ENCODE results near the gene DCTD.

DCTD gene

DNA sequence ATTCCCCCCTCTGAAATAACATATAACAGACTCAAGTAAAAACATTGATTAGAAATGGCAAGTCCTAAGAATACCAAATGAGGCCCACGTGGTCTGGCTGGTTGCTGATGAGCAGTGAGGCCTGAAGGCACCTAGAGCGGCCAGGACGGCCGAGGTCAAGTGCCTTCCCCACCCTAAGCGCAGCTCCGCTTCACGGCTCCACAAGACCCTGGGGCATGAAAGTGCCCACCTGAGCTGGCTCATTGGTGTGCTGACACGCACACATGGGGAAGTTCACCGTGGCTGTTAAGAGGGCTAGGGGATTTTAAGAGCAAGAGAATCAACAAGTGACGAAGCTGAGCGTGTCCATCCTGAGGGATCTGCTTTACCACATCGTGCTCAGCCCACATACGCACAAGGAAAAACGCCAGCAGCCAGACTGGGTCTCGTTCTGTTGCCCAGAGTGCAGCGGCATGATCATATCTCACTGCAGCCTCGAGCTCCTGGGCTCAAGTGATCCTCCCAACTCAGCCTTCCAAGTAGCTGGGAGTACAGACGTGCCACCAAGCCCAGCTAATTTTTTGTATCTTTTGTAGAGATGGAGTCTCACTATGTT, 22.4 kb downstream of the DCTD start:
- no peaks in the 10 kb centered on the region; the same call in 1 of the 2 replicates for H3K79me2 ChIP-seq (ENCODE audit: insufficient read depth, low read length)
- H3K4me1 ChIP-seq (ENCODE audit: insufficient read depth, low read length, poor library complexity, severe bottlenecking) = no peaks in the 10 kb centered on the region
- H3K4me2 ChIP-seq (ENCODE audit: low read depth, low read length, poor library complexity, severe bottlenecking) = no peak overlapping the region
- H3K27me3 ChIP-seq (ENCODE audit: insufficient read depth, low read length, poor library complexity, severe bottlenecking) = no peaks in the 10 kb centered on the region
- H3K9me3 ChIP-seq (ENCODE audit: insufficient read depth, low read depth, low read length) = no peaks in the 10 kb centered on the region
- H3K4me3 ChIP-seq (ENCODE audit: low read length, poor library complexity, severe bottlenecking) = no peak overlapping the region
- no peaks in the 10 kb centered on the region for H3K9me2 ChIP-seq (replicated peaks; ENCODE audit: low read depth, low read length)
- H4K20me1 ChIP-seq (ENCODE audit: insufficient read depth, low read length, poor library complexity, severe bottlenecking) = no peaks in the 10 kb centered on the region
- H3K36me3 ChIP-seq (ENCODE audit: insufficient read depth, low read length) = peaks cover 86% of the 10 kb centered on the region
- H3F3A ChIP-seq (ENCODE audit: low read depth) = no peaks in the 10 kb centered on the region
- TF ChIP-seq EZH2phosphoT487 (IDR thresholded peaks at IDR 0.05; ENCODE audit: borderline replicate concordance) = no peak
- TF ChIP-seq, protein P1, sequence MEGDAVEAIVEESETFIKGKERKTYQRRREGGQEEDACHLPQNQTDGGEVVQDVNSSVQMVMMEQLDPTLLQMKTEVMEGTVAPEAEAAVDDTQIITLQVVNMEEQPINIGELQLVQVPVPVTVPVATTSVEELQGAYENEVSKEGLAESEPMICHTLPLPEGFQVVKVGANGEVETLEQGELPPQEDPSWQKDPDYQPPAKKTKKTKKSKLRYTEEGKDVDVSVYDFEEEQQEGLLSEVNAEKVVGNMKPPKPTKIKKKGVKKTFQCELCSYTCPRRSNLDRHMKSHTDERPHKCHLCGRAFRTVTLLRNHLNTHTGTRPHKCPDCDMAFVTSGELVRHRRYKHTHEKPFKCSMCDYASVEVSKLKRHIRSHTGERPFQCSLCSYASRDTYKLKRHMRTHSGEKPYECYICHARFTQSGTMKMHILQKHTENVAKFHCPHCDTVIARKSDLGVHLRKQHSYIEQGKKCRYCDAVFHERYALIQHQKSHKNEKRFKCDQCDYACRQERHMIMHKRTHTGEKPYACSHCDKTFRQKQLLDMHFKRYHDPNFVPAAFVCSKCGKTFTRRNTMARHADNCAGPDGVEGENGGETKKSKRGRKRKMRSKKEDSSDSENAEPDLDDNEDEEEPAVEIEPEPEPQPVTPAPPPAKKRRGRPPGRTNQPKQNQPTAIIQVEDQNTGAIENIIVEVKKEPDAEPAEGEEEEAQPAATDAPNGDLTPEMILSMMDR (conservative IDR thresholded peaks at IDR 0.05; ENCODE audit: low read length) = no peak
- H2AFZ ChIP-seq (ENCODE audit: low read length) = no peak overlapping the region
- H3K9ac ChIP-seq (ENCODE audit: low read depth, low read length, poor library complexity, severe bottlenecking) = no peak overlapping the region

DNA sequence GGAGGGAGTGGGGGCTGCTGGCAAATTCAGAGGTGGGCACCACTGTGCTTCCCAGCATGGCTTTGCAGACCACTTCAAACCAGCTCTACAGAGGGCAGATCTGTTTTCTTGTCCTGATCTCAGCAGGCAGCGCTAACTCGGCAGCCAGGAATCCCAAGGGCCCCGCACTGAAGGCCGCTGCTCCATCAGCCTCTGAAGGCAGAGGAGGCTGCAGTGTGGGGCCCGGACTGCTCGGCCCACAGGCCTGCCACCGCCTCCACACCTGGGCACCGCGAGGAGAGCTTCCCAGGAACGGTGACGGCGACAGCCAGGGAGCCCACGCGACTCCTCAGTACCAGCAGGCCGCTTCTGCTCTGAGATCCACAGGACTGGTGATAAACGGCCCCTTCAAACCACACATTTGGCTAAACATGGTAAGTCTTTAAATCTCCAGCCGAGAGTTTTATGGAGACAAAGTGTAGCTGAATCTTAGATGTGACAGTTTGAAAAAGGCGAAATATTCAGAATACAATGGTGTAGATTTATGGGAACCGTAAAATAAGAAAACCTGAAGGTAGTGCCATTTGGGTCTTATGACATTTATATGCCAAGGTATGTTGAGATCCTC, 23.6 kb downstream of the DCTD start:
- no peak for TF ChIP-seq EZH2phosphoT487 (IDR thresholded peaks at IDR 0.05; ENCODE audit: borderline replicate concordance)
- TF ChIP-seq, protein P1 (conservative IDR thresholded peaks at IDR 0.05; ENCODE audit: low read length) = no peak
- peaks cover 89% of the 10 kb centered on the region for H3K36me3 ChIP-seq (ENCODE audit: insufficient read depth, low read length)
- no peaks in the 10 kb centered on the region for H3K9me2 ChIP-seq (replicated peaks; ENCODE audit: low read depth, low read length)
- no peaks in the 10 kb centered on the region for H3K9me3 ChIP-seq (ENCODE audit: insufficient read depth, low read depth, low read length)
- no peak overlapping the region for H3K9ac ChIP-seq (ENCODE audit: low read depth, low read length, poor library complexity, severe bottlenecking)
- H3K4me1 ChIP-seq (ENCODE audit: insufficient read depth, low read length, poor library complexity, severe bottlenecking) = no peaks in the 10 kb centered on the region
- H2AFZ ChIP-seq (ENCODE audit: low read length) = no peak overlapping the region
- no peak overlapping the region for H3K4me2 ChIP-seq (ENCODE audit: low read depth, low read length, poor library complexity, severe bottlenecking)
- no peaks in the 10 kb centered on the region; the same call in 1 of the 2 replicates for H3K79me2 ChIP-seq (ENCODE audit: insufficient read depth, low read length)
- H3K27me3 ChIP-seq (ENCODE audit: insufficient read depth, low read length, poor library complexity, severe bottlenecking) = no peaks in the 10 kb centered on the region
- H4K20me1 ChIP-seq (ENCODE audit: insufficient read depth, low read length, poor library complexity, severe bottlenecking) = no peaks in the 10 kb centered on the region
- H3F3A ChIP-seq (ENCODE audit: low read depth) = no peaks in the 10 kb centered on the region
- no peak overlapping the region for H3K4me3 ChIP-seq (ENCODE audit: low read length, poor library complexity, severe bottlenecking)

- Histone ChIP-seq H3K79me2 (ENCODE audit: insufficient read depth, low read length) (no peaks in the 10 kb centered on the region; the same call in 1 of the 2 replicates), H3K9me2 (replicated peaks; ENCODE audit: low read depth, low read length) (no peaks in the 10 kb centered on the region), H2AFZ (ENCODE audit: low read length) (no peak overlapping the region), H3K4me2 (ENCODE audit: low read depth, low read length, poor library complexity, severe bottlenecking) (no peak overlapping the region), H3K27me3 (ENCODE audit: insufficient read depth, low read length, poor library complexity, severe bottlenecking) (no peaks in the 10 kb centered on the region), H3K4me3 (ENCODE audit: low read length, poor library complexity, severe bottlenecking) (no peak overlapping the region), H3K9ac (ENCODE audit: low read depth, low read length, poor library complexity, severe bottlenecking) (no peak overlapping the region), H3K36me3 (ENCODE audit: insufficient read depth, low read length) (peaks cover 90% of the 10 kb centered on the region), H3K9me3 (ENCODE audit: insufficient read depth, low read depth, low read length) (no peaks in the 10 kb centered on the region), H4K20me1 (ENCODE audit: insufficient read depth, low read length, poor library complexity, severe bottlenecking) (no peaks in the 10 kb centered on the region), H3K4me1 (ENCODE audit: insufficient read depth, low read length, poor library complexity, severe bottlenecking) (no peaks in the 10 kb centered on the region), H3F3A (ENCODE audit: low read depth) (no peaks in the 10 kb centered on the region)
- TF ChIP-seq, protein P1 (conservative IDR thresholded peaks at IDR 0.05; ENCODE audit: low read length) = no peak
- no peak for TF ChIP-seq EZH2phosphoT487 (IDR thresholded peaks at IDR 0.05; ENCODE audit: borderline replicate concordance)
These were observed 24.1 kb downstream of the DCTD start for GRCh38 chr4:182893047-182893446.

Data from Loucy (cell line).